PC-9 (cell line): ENCODE measurements around the gene AOPEP. TPM values are rescaled to one million over a fixed set of nuclear protein-coding genes. Genes with fewer than 3 reads are reported as not detected.

Experiments used
- BruUV-seq: library from RNA; stranded (reverse); fragments of 400-500 nt; replicated peaks from 2 replicates; lab custom pipeline; 2021; lab: Mats Ljungman, UMichigan
- CTCF ChIA-PET: fragments of 300-600 bp; sonication (Branson Sonifier 250); formaldehyde crosslinking; loops from one replicate; lab custom pipeline; 2022; ENCODE audit warnings: antibody characterized with exemption; lab: Charles Lee
- POLR2A ChIA-PET: fragments of 300-600 bp; sonication (Branson Sonifier 250); formaldehyde crosslinking; loops from one replicate; lab custom pipeline; 2022; ENCODE audit warnings: antibody characterized with exemption; ENCODE audit not compliant: unreplicated experiment; lab: Charles Lee
- DNase-seq, 2 experiments: peaks; one replicate each; pipeline versions ENCODE4 v3.0.0 to v3.0.0-alpha.2; 2015 to 2022; ENCODE audit warnings: mixed read lengths in 1 of 2
- H2AFZ ChIP-seq: fragments of 200-600 bp; sonication (generic); 2 replicates; pipeline ENCODE4 v1.8.1; 2017; ENCODE audit warnings: antibody characterized with exemption
- H3F3A ChIP-seq: fragments of 200-600 bp; sonication (generic); 2 replicates; pipeline ENCODE4 v1.8.1; 2017; ENCODE audit warnings: antibody characterized with exemption, mild to moderate bottlenecking, low read depth; ENCODE audit not compliant: insufficient read depth
- H3K27ac ChIP-seq: fragments of 200-600 bp; sonication (generic); 2 replicates; pipeline ENCODE4 v1.6.1; 2016; ENCODE audit warnings: mixed run types
- H3K27me3 ChIP-seq: fragments of 200-600 bp; sonication (generic); 2 replicates; pipeline ENCODE4 v1.6.1; 2016; ENCODE audit warnings: low read depth, mixed run types; ENCODE audit not compliant: insufficient read depth
- H3K36me3 ChIP-seq: fragments of 200-600 bp; sonication (generic); 2 replicates; pipeline ENCODE4 v1.6.1; 2016; ENCODE audit warnings: low read depth, mixed run types
- H3K4me1 ChIP-seq: fragments of 200-600 bp; sonication (generic); replicated peaks from 2 replicates; pipeline ENCODE4 v1.6.1; 2016; ENCODE audit warnings: mixed run types; ENCODE audit not compliant: insufficient read depth
- H3K4me2 ChIP-seq: fragments of 200-600 bp; sonication (generic); 2 replicates; pipeline ENCODE4 v1.6.1; 2017; ENCODE audit warnings: mixed run types
- H3K4me3 ChIP-seq: fragments of 200-600 bp; sonication (generic); 2 replicates; pipeline ENCODE4 v1.6.1; 2016; ENCODE audit warnings: mixed run types
- H3K79me2 ChIP-seq: fragments of 200-600 bp; sonication (generic); 2 replicates; pipeline ENCODE4 v1.6.1; 2017; ENCODE audit warnings: low read depth, mixed run types
- H3K9me2 ChIP-seq: fragments of 200-600 bp; sonication (generic); 2 replicates; pipeline ENCODE4 v1.8.1; 2017; ENCODE audit warnings: mild to moderate bottlenecking; ENCODE audit not compliant: insufficient read depth
- H3K9me3 ChIP-seq: fragments of 200-600 bp; sonication (generic); 2 replicates; pipeline ENCODE4 v1.8.1; 2016; ENCODE audit warnings: low read depth; ENCODE audit not compliant: insufficient read depth
- H4K20me1 ChIP-seq: fragments of 200-600 bp; sonication (generic); 2 replicates; pipeline ENCODE4 v1.8.1; 2017; ENCODE audit not compliant: insufficient read depth
- CTCF ChIP-seq: fragments of 200-600 bp; sonication (generic); conservative IDR thresholded peaks from 2 replicates; pipeline ENCODE4 v1.6.1; 2017; ENCODE audit warnings: mixed run types, antibody characterized with exemption, mild to moderate bottlenecking, moderate library complexity
- EZH2 ChIP-seq: fragments of 200-600 bp; sonication (generic); IDR thresholded peaks from 2 replicates; pipeline ENCODE4 v1.8.0; 2017; ENCODE audit warnings: antibody characterized with exemption, low read depth
- intact Hi-C: fragments of 100-400 bp; cut with micrococcal nuclease; formaldehyde crosslinking; loops from one replicate; pipeline ENCODE4 v1.10.0; 2022; ENCODE audit not compliant: unreplicated experiment
- total RNA-seq: library from RNA; stranded (reverse); gene quantifications from 2 replicates; pipeline ENCODE4 v1.2.3, GENCODE V29; 2021

The AOPEP gene
- total RNA-seq, 1 experiment from 2014 or later = 90.0 TPM

DNA sequence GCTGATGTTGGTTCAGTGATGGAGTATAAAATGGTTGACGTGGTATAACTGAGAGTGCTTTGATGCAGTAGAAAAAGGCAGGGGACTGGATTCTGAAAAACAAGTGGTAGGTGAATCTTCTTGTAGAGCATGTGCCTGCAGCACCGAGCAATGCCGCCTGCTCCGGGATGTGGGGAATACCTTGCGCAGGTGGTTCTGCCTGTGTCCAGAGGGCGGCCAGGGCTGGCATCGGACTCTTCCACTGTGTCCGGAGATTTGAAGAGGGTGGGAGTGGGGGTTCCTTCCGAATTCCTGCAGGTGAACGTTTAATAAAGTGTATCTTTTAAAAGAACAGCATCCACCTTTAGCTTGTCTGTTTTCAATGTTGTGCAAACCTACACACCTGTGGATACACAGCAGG lies 353.0 kb downstream of the AOPEP start:
- TF ChIP-seq EZH2 (no peak), CTCF (no peak)
- intact Hi-C loops = no loop called here

DNA sequence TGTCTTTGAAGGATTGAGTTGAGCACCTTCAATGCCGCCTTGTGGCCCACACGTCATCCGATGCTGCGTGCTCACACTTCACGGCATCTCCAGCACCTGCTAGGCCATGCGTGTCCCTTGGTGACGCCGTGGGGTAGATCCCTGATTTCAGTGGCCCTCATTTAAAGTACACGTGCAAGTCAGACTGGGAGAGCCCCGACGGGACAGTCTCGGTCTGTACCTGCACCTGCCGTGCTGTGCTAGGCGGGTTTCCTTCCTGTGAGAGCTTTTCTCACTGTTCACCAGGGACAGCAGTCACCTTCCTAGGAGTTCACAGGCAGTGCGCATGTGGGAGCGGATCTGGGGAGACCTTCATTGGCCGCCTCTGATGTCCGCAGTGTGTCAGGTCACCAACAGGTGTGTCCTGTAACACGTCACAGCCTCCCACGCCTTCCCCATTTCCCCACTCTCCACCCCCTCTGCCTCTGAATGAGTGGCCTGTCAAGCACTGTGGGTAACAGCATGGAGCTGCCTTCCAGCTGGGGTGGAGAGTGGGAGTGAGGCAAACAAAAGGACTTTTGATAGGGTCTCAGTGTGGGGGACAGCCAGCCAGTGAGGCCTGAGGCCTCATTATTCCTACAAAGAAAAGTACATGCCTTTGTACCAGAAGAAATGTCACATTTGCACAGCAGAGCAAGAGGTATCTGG lies 354.6 kb downstream of the AOPEP start:
- no peak overlapping the region for H3K4me3 ChIP-seq
- no TSS peak for BruUV-seq
- H3K36me3 ChIP-seq = peaks cover 25% of the 10 kb centered on the region; the same call in 1 of the 2 replicates
- peaks cover 70% of the 10 kb centered on the region for H4K20me1 ChIP-seq
- CTCF ChIA-PET = no interaction called here
- H2AFZ ChIP-seq = no peak overlapping the region
- peaks cover 28% of the 10 kb centered on the region for H3F3A ChIP-seq
- intact Hi-C loops = no loop called here
- no peaks in the 10 kb centered on the region for H3K4me1 ChIP-seq
- peaks cover 52% of the 10 kb centered on the region for H3K79me2 ChIP-seq
- H3K27ac ChIP-seq = no peak overlapping the region
- no peaks in the 10 kb centered on the region for H3K9me3 ChIP-seq
- no peaks in the 10 kb centered on the region for H3K27me3 ChIP-seq
- no peak for DNase-seq
- no peak overlapping the region for H3K4me2 ChIP-seq
- POLR2A ChIA-PET = no interaction called here
- H3K9me2 ChIP-seq = no peaks in the 10 kb centered on the region
- TF ChIP-seq CTCF (no peak), EZH2 (no peak)

More for the DNA sequence above, 353.0 kb downstream of the AOPEP start:
- ChIA-PET CTCF (no interaction called here), POLR2A (no interaction called here)
- no peak overlapping the region for H2AFZ ChIP-seq
- peaks cover 77% of the 10 kb centered on the region for H4K20me1 ChIP-seq
- no peaks in the 10 kb centered on the region for H3K9me3 ChIP-seq
- no peak overlapping the region for H3K4me3 ChIP-seq
- no peaks in the 10 kb centered on the region for H3K9me2 ChIP-seq
- H3K4me2 ChIP-seq = no peak overlapping the region
- no peaks in the 10 kb centered on the region for H3K27me3 ChIP-seq
- peaks cover 36% of the 10 kb centered on the region; the same call in 1 of the 2 replicates for H3K36me3 ChIP-seq
- peaks cover 69% of the 10 kb centered on the region for H3K79me2 ChIP-seq
- DNase-seq = no peak
- peaks cover 35% of the 10 kb centered on the region for H3F3A ChIP-seq
- H3K4me1 ChIP-seq = no peaks in the 10 kb centered on the region
- BruUV-seq = no TSS peak
- H3K27ac ChIP-seq = no peak overlapping the region

GRCh38 chr9:95081998-95082397 lies 355.5 kb downstream of the AOPEP start:
- no peaks in the 10 kb centered on the region for H3K4me1 ChIP-seq

More at GRCh38 chr9:95081998-95082397, 355.5 kb downstream of the AOPEP start:
- Histone ChIP-seq H3K79me2 (peaks cover 43% of the 10 kb centered on the region), H3K4me2 (no peak overlapping the region), H2AFZ (no peak overlapping the region), H3K36me3 (peaks cover 24% of the 10 kb centered on the region; the same call in 1 of the 2 replicates), H4K20me1 (peaks cover 71% of the 10 kb centered on the region), H3K27me3 (no peaks in the 10 kb centered on the region), H3K4me3 (no peak overlapping the region), H3K27ac (no peak overlapping the region), H3F3A (peaks cover 35% of the 10 kb centered on the region), H3K9me3 (no peaks in the 10 kb centered on the region), H3K9me2 (no peaks in the 10 kb centered on the region)
- no TSS peak for BruUV-seq
- TF ChIP-seq EZH2 = no peak
- no peak for TF ChIP-seq CTCF
- ChIA-PET CTCF (no interaction called here), POLR2A (no interaction called here)
- intact Hi-C loops = no loop called here
- no peak for DNase-seq
